ENCODE results near the gene GPAM. TPM values are rescaled to one million over a fixed set of nuclear protein-coding genes. Genes with fewer than 3 reads are reported as not detected.

The GPAM gene
- total RNA-seq, 4 donors from 2014 or later, result 4.5 to 7.2 (median 6.5) TPM

GRCh38 chr10:112225771-112226438 is 42.3 kb upstream of the GPAM start:
- no peak for TF ChIP-seq CTCF (IDR thresholded peaks at IDR 0.05)
- TF ChIP-seq POLR2AphosphoS5 (IDR thresholded peaks at IDR 0.05), result no peak
- no peak for TF ChIP-seq POLR2A (IDR thresholded peaks at IDR 0.05; ENCODE audit: low read depth)
- no peak for TF ChIP-seq EP300 (IDR thresholded peaks at IDR 0.05)
- Histone ChIP-seq H3K4me1 (no peaks in the 10 kb centered on the region), H3K27me3 (peaks cover 0 to 8% (median 0%) of the 10 kb centered on the region in 4 donors), H3K4me3 (no peak overlapping the region), H3K9me3 (no peaks in the 10 kb centered on the region), H3K36me3 (no peaks in the 10 kb centered on the region), H3K27ac (replicated peaks in 1 of 4) (no peak overlapping the region)
- no peak for DNase-seq (ENCODE audit: extremely low spot score)
- intact Hi-C loops (cut with DNase I), result no loop called here
- 83% methylated on average over 4 of the region's 4 CpGs for WGBS

GRCh38 chr10:112224933-112225529 is 41.5 kb upstream of the GPAM start:
- no peak for DNase-seq (ENCODE audit: extremely low spot score)
- WGBS, result 86% methylated on average over 3 of the region's 3 CpGs
- no peak for TF ChIP-seq CTCF (IDR thresholded peaks at IDR 0.05)
- TF ChIP-seq EP300 (IDR thresholded peaks at IDR 0.05), result no peak
- TF ChIP-seq POLR2AphosphoS5 (IDR thresholded peaks at IDR 0.05), result no peak
- TF ChIP-seq POLR2A (IDR thresholded peaks at IDR 0.05; ENCODE audit: low read depth), result no peak
- Histone ChIP-seq H3K27ac (replicated peaks in 1 of 4) (no peak overlapping the region), H3K36me3 (no peaks in the 10 kb centered on the region), H3K4me1 (no peaks in the 10 kb centered on the region), H3K9me3 (peaks cover 0 to 5% (median 3%) of the 10 kb centered on the region in 4 donors), H3K4me3 (no peak overlapping the region), H3K27me3 (peaks cover 0 to 8% (median 0%) of the 10 kb centered on the region in 4 donors)
- intact Hi-C loops (cut with DNase I), result no loop called here

GRCh38 chr10:112223725-112224124 is 40.2 kb upstream of the GPAM start:
- H3K4me3 ChIP-seq, result no peak overlapping the region
- TF ChIP-seq CTCF (IDR thresholded peaks at IDR 0.05) (no peak), EP300 (IDR thresholded peaks at IDR 0.05) (no peak), POLR2A (IDR thresholded peaks at IDR 0.05; ENCODE audit: low read depth) (no peak)
- intact Hi-C loops (cut with DNase I), result no loop called here
- H3K9me3 ChIP-seq, result peaks cover 0 to 8% (median 8%) of the 10 kb centered on the region in 4 donors
- WGBS, result 61% methylated on average over 2 of the region's 2 CpGs
- H3K36me3 ChIP-seq, result no peaks in the 10 kb centered on the region
- no peak for DNase-seq (ENCODE audit: extremely low spot score)
- peaks cover 0 to 8% (median 0%) of the 10 kb centered on the region in 4 donors for H3K27me3 ChIP-seq
- no peak overlapping the region for H3K27ac ChIP-seq (replicated peaks in 1 of 4)
- no peaks in the 10 kb centered on the region for H3K4me1 ChIP-seq

GRCh38 chr10:112222799-112223198 is 39.2 kb upstream of the GPAM start:
- 45% methylated on average over 2 of the region's 2 CpGs for WGBS
- intact Hi-C loops (cut with DNase I), result no loop called here
- no peak for TF ChIP-seq POLR2A (IDR thresholded peaks at IDR 0.05; ENCODE audit: low read depth)
- TF ChIP-seq EP300 (IDR thresholded peaks at IDR 0.05), result no peak
- TF ChIP-seq POLR2AphosphoS5 (IDR thresholded peaks at IDR 0.05), result no peak
- no peak for TF ChIP-seq CTCF (IDR thresholded peaks at IDR 0.05)
- no peak for DNase-seq (ENCODE audit: extremely low spot score)
- H3K27me3 ChIP-seq, result peaks cover 0 to 8% (median 0%) of the 10 kb centered on the region in 4 donors
- H3K36me3 ChIP-seq, result no peaks in the 10 kb centered on the region
- H3K27ac ChIP-seq (replicated peaks in 1 of 4), result no peak overlapping the region
- H3K9me3 ChIP-seq, result peaks cover 0 to 8% (median 8%) of the 10 kb centered on the region in 4 donors
- H3K4me3 ChIP-seq, result no peak overlapping the region
- H3K4me1 ChIP-seq, result no peaks in the 10 kb centered on the region
